Measurements from ENCODE around the gene ZNF679.
A peak's percentile ranks its signal among the peaks of the same experiment; 100 is the strongest.
"Not testable (repeated sequence)": the region's sequence is repeated elsewhere in the genome, so short reads cannot be mapped to it uniquely, and the experiment has no call there.

ZNF679 gene

DNA sequence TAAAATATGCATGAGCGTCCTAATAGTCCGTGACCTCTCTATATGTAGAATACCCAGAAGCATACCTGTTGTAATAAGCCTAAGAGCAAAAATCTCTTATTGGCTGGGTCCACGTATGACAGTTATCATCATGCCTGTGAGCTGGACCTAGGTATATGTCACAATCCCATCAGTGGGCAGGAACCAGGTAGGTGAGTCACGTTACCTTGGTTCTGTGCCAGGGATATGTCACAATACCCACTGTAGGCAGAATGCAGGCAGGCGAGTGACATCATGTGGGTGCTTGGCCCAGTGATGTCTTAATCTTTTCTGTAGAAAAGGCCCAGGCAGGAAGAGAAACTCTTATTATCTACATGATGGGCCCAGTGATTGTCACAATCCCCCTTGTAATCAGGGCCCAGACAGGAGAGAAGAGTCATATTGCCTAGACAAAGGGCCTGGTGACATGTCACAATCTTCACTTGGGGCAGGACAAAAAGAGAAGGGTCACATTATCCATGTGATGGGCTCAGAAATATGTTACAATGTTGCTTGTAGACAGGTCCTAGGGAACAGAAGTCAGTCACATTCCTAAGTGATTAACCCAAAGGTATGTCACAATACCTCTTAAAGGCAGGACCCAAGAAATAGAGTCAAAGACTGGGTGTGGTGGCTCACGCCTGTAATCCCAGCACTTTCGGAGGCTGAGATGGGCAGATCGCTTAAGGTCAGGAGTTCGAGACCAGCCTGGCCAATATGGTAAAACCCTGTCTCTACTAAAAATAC is 72.5 kb downstream of the ZNF679 start:
- no peak for TF ChIP-seq POLR2AphosphoS5 (IDR thresholded peaks at IDR 0.05; ENCODE audit: borderline replicate concordance, low read depth, low read length)
- no peak for TF ChIP-seq FOXP2 (optimal IDR thresholded peaks at IDR 0.05; ENCODE audit: control extremely low read depth, extremely low read length, insufficient read depth)
- no peak for TF ChIP-seq EZH2 (IDR thresholded peaks at IDR 0.05)
- no peak overlapping the region for H3K27ac ChIP-seq
- no peak overlapping the region for H3K9ac ChIP-seq (ENCODE audit: insufficient read length)
- no peak overlapping the region for H3K4me3 ChIP-seq
- no peaks in the 10 kb centered on the region for H3K9me3 ChIP-seq (ENCODE audit: low read depth, low read length)
- DNase-seq (ENCODE audit: low read depth, low spot score) = no peak
- H3K36me3 ChIP-seq (ENCODE audit: insufficient read depth, low read length) = no peaks in the 10 kb centered on the region

DNA sequence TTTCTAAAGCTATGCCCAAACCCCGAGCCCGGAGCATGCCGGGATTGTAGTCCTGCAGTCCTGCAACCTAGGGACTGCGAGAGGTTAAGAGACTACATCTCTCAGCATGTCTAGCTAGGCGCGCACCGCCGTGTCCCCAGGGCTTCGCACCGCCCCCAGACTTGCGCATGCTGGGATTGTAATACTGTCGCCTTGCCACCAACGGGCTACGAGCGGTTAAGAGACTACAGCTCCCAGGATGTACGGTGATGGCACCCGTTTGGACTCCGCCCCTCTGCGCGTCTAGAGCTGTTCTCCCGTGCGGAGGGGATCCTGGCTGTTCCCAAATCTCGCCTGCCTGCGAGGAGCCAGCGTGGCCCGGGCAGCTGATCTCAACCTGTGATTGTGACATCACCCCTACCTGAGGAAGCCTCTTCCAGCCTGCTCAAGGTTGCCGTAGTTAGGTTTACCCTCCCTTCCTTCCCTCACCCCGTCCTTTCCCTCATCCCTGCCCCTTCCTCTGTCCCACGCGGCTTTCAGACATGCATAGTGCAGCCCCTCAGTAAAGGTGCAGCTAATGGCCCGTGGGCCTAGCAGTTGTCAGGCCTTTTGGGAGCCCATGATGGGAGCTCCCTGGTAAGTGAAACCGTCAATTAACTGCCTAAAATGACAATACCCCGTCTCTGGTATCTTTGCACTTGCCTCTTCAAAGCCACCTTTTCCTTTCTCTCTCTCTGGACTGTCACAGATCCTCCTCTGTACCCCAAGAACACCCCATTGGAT is 79.2 kb downstream of the ZNF679 start:
- TF ChIP-seq POLR2AphosphoS5 (IDR thresholded peaks at IDR 0.05; ENCODE audit: borderline replicate concordance, low read depth, low read length) = no peak
- TF ChIP-seq FOXP2 (optimal IDR thresholded peaks at IDR 0.05; ENCODE audit: control extremely low read depth, extremely low read length, insufficient read depth) = no peak
- TF ChIP-seq EZH2 (IDR thresholded peaks at IDR 0.05) = no peak
- Histone ChIP-seq H3K9me3 (ENCODE audit: low read depth, low read length) (no peaks in the 10 kb centered on the region), H3K27ac (no peak overlapping the region), H3K36me3 (ENCODE audit: insufficient read depth, low read length) (no peaks in the 10 kb centered on the region), H3K4me3 (no peak overlapping the region), H3K9ac (ENCODE audit: insufficient read length) (no peak overlapping the region)
- no peak for DNase-seq (ENCODE audit: low read depth, low spot score)

DNA sequence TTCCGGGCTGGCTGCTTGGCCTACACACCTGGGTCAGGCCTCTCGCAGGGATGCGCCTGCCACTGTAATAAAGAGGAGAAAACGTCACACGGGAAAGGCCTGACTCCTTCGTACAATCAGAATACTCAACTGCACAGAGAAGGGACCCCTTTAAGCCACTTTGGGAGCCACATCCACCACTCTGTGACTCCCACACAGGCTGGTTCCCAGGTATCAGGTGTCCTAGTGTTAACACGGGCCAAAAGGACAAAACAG is 79.7 kb downstream of the ZNF679 start:
- no peak overlapping the region for H3K9ac ChIP-seq (ENCODE audit: insufficient read length)
- H3K9me3 ChIP-seq (ENCODE audit: low read depth, low read length) = no peaks in the 10 kb centered on the region
- H3K4me3 ChIP-seq = no peak overlapping the region
- no peaks in the 10 kb centered on the region for H3K36me3 ChIP-seq (ENCODE audit: insufficient read depth, low read length)
- no peak for TF ChIP-seq POLR2AphosphoS5 (IDR thresholded peaks at IDR 0.05; ENCODE audit: borderline replicate concordance, low read depth, low read length)
- no peak for TF ChIP-seq FOXP2 (optimal IDR thresholded peaks at IDR 0.05; ENCODE audit: control extremely low read depth, extremely low read length, insufficient read depth)
- TF ChIP-seq EZH2 (IDR thresholded peaks at IDR 0.05) = no peak
- DNase-seq (ENCODE audit: low read depth, low spot score) = no peak
- no peak overlapping the region for H3K27ac ChIP-seq

DNA sequence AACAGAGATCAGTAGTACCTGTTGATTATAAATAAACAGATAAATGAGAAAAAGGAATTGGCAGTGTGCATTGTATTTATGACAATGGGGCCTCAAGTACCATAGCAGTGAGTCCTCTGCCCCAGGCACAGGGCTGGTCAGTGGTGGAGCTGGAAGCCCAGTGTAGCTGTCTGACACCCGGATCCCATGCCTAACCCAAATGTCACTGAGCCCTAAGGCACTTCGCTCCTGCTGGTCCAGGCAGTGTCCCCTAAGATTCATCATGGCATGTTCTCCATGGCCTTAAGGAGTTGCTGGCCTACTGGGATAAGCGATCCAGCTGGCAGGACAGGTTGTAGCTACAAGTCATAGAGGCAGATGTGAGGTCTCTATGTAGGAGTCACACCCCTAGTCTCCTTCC is 82.2 kb downstream of the ZNF679 start:
- no peak overlapping the region for H3K4me3 ChIP-seq
- H3K36me3 ChIP-seq (ENCODE audit: insufficient read depth, low read length) = no peaks in the 10 kb centered on the region
- H3K27ac ChIP-seq = no peak overlapping the region
- TF ChIP-seq FOXP2 (optimal IDR thresholded peaks at IDR 0.05; ENCODE audit: control extremely low read depth, extremely low read length, insufficient read depth) = no peak
- H3K9me3 ChIP-seq (ENCODE audit: low read depth, low read length) = no peaks in the 10 kb centered on the region
- no peak for DNase-seq (ENCODE audit: low read depth, low spot score)
- H3K9ac ChIP-seq (ENCODE audit: insufficient read length) = no peak overlapping the region

DNA sequence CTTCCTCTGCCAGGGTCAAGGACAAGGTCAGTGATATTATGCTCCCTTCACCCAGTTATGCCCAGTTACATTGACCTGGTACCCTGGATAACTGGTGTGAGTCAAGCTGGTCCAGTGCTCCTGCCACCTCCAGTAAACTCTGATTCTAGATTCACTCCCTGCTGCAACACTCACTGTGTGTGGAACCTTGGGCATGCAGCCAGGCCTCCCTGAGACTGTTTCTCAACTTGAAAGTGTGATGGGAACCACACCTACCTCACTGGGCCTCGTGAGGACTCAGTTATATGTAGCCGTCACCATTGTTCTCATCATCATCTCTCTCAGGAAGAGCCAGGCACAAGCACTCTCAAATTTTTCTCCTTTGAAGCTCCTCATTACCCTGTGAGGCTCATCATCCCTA is 84.6 kb downstream of the ZNF679 start:
- Histone ChIP-seq H3K4me3 (no peak overlapping the region), H3K9me3 (ENCODE audit: low read depth, low read length) (no peaks in the 10 kb centered on the region), H3K9ac (ENCODE audit: insufficient read length) (no peak overlapping the region), H3K27ac (no peak overlapping the region), H3K36me3 (ENCODE audit: insufficient read depth, low read length) (no peaks in the 10 kb centered on the region)
- DNase-seq (ENCODE audit: low read depth, low spot score) = no peak
- TF ChIP-seq EZH2 (IDR thresholded peaks at IDR 0.05) (no peak), POLR2AphosphoS5 (IDR thresholded peaks at IDR 0.05; ENCODE audit: borderline replicate concordance, low read depth, low read length) (no peak), FOXP2 (optimal IDR thresholded peaks at IDR 0.05; ENCODE audit: control extremely low read depth, extremely low read length, insufficient read depth) (no peak)

DNA sequence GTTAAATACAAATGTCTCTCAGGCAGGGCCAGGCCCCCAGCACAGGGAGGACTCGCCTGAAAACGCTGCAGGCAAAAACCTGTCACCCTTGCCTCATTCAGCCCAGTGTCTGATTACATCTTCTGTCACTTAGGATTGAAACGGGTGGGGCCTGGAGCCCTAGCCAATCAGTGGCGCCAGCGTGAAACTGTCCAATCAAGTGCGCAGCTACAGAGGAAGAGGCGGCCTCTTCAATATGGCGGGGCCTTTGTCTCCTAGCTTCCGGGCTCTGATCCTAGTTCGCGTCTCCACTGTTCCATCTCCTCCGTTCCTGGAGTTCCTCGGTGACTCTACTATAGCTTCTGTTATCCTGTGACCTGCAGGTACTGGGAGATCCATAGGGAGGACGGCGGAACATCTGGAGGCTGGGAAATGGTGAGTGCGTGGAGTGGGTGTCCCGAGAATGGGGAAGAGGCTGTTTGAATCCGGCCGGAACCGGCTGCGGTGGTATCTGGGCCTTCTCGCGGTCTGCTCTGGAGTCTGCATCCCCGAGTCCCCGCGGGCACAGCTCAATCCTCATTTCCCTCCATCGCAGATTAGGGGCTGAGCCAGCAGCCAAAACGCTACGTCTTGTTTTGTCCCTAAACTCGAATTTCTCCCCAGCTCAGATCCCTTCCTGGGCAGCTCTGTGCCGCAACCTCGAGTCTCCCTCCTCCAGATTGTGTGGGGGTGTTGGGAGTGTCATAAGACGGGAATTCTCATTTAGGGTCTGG is 85.6 kb downstream of the ZNF679 start, which contains the start of gene ZNF736:
ZNF736 (plus strand) TSS at position 222 of the 752 bp plus-strand sequence; CDS start at position 412, 190 bp downstream.
- no peaks in the 10 kb centered on the region for H3K36me3 ChIP-seq (ENCODE audit: insufficient read depth, low read length)
- H3K9ac ChIP-seq (ENCODE audit: insufficient read length) = peak within 1 kb of the TSS; percentile 64
- TF ChIP-seq EZH2 (IDR thresholded peaks at IDR 0.05) (no peak), POLR2AphosphoS5 (IDR thresholded peaks at IDR 0.05; ENCODE audit: borderline replicate concordance, low read depth, low read length) (no peak), FOXP2 (optimal IDR thresholded peaks at IDR 0.05; ENCODE audit: control extremely low read depth, extremely low read length, insufficient read depth) (no peak)
- DNase-seq (ENCODE audit: low read depth, low spot score) = peak; percentile 10
- H3K9me3 ChIP-seq (ENCODE audit: low read depth, low read length) = no peaks in the 10 kb centered on the region
- peak within 1 kb of the TSS; percentile 71 for H3K4me3 ChIP-seq
- no peak within 1 kb of the TSS for H3K27ac ChIP-seq

DNA sequence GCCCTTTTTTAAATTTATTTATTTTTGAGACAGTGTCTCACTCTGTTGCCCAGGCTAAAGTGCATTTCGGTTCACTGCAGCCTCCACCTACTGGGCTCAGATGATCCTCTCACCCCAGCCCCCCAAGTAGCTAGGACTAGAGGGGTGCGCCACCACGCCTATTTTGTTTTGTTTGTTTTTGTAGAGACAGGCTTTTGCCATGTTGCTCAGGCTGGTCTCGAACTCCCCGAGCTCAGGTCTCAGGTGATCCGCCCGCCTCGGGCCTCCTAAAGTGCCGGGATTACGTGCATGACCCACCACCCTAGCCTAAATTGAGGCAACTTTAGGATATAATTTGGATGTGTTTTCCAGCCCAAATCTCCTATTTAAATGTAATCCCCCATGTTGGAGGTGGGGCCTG is 86.3 kb downstream of the ZNF679 start:
- H3K4me3 ChIP-seq = peak overlapping the region; percentile 71
- DNase-seq (ENCODE audit: low read depth, low spot score) = no peak
- no peaks in the 10 kb centered on the region for H3K9me3 ChIP-seq (ENCODE audit: low read depth, low read length)

DNA sequence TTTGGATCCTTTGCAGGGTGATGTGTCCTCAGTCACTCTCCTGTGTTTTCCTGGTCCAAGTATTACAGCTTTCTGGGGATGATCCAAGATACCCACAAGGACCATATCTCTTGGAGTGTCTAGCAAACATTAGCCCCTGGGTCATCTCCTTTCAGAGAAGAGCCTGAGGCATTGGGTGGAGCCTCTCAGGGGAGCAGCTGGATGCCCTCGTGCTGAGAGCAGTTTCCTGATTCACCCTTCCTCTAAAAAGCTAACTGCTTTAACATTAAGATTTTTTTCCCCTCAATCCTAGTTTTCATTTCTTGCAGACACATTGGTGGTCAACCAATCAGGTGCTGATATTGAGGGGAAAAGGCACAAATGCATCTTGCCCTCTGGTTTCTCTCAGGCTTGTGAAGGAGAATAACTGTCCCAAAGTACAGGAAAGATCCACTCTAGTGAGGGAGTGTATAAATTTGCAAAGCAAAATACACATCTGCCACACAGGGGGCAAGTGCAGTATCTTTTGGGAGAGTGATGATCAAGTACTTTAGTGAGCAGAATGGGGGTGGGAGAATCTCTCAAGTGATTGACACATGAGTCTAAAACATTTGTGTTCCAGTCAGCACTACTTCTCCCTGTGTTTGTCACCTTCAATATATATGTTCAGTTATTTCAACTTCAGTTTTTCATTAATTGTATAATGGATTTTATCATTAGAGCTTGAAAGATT is 87.9 kb downstream of the ZNF679 start:
- H3K9me3 ChIP-seq (ENCODE audit: low read depth, low read length); DNase-seq (ENCODE audit: low read depth, low spot score); H3K36me3 ChIP-seq (ENCODE audit: insufficient read depth, low read length); H3K9ac ChIP-seq (ENCODE audit: insufficient read length); H3K27ac ChIP-seq; H3K4me3 ChIP-seq: not testable (repeated sequence)

More for the DNA sequence above, 86.3 kb downstream of the ZNF679 start:
- H3K9ac ChIP-seq (ENCODE audit: insufficient read length) = peak overlapping the region; percentile 64
- TF ChIP-seq EZH2 (IDR thresholded peaks at IDR 0.05) = no peak
- no peak for TF ChIP-seq POLR2AphosphoS5 (IDR thresholded peaks at IDR 0.05; ENCODE audit: borderline replicate concordance, low read depth, low read length)
- no peak for TF ChIP-seq FOXP2 (optimal IDR thresholded peaks at IDR 0.05; ENCODE audit: control extremely low read depth, extremely low read length, insufficient read depth)
- H3K27ac ChIP-seq = no peak overlapping the region
- H3K36me3 ChIP-seq (ENCODE audit: insufficient read depth, low read length) = no peaks in the 10 kb centered on the region

Measured in SK-N-MC (cell line).